CD4-positive, alpha-beta T cell treated with Interleukin-12 subunit alpha and Interleukin-12 subunit beta, for 1 hour (primary cell): Measurements from ENCODE around the gene MMP24.
"Not testable (repeated sequence)": the region's sequence is repeated elsewhere in the genome, so short reads cannot be mapped to it uniquely, and the experiment has no call there.

Experiments
- DNase-seq: peaks from one replicate; pipeline ENCODE4 v3.0.0-alpha.2; 2020

The MMP24 gene

DNA sequence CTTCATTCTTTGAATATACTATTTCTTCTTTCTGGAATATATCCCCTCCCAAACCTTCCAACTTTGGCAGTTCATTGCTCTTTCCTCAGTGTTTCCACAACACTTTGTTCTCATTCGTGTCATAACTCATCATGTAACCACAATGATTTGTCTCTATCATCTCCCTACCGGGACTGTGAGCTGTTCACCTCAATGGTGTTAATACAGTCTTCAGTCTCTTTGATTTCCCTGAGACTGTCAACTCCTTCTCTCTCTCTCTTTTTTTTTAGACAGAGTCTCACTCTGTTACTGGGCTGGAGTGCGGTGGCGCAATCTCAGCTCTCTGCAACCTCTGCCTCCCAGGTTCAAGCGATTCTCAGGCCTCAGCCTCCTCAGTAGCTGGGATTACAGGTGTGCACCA, 2.5 kb upstream of the MMP24 start:
- no peak for DNase-seq

GRCh38 chr20:35224536-35224935, 2.0 kb upstream of the MMP24 start:
- no peak for DNase-seq

DNA sequence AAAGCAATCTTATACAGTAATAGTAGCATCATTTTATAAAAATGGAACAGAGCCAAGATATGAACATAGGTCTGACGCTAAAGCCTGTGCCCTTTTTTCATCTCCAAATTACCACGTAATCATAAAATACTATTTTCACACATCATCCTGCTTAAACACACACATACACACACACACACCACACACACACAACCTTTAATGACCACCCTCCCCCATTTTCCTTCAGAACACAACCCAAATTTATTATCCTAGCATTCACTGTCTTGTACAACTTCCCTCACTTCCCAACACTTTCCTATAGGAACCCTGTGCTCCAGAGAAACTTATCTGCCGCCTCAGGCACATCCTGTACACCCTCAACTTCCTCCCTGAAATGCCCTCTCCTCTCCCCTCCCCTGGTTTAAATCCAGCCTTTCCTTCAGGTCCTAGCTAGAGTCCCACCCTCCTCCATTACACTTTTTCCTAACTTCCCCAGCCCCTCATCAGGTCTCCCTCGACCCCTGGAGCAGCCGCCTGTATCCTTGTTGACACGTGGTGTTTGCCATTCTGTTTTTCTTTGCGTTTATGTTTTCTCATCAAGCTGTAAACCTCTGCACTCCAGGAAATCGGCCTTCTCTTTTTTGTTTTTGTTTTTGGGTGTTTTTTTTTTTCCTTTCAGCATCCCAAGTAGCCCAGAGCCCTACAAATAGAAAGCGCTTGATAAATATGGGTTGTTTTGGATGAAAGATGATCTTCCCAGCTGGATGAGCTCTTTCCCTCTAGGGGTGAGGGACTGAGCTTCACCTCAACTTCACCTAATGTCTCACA, 968 bp upstream of the MMP24 start:
- DNase-seq, result no peak

DNA sequence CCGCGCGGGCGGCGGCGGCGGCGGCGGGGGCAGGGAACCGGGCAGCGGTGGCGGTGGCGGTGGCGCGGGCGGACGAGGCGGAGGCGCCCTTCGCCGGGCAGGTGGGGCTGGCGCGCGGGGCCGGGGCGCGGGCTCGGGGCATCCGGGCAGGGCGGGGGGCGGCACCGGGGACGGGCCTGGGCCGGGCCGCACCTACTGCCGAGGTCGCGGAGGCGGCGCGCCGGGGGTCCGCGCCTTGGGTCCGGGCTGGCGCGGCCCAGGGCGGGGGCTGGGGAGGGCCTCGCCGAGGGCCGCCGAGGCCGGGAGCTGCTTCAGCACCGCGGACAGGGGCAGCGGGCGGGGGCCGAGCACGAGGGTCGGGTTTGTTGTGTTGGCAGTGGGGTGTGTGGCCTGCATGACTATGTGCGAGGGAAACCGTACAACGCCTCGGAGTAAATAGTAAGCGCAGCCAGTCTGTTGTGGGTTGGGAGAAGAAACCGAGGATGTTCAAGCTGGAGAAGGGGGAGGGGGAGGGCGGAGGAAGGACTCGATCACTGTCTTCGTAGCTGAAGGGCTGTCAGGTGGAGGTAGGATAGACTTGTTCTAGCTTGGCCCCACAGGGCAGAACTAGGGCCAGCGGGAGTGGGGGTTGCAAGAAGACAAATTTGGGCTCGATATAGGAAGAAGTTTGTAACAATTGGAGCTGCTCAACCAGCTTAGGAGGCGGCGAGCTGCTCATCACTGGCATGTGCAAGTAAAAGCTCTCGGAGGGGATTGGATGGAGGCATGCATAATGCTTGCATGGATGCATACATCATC, 593 bp downstream of the MMP24 start:
- DNase-seq, result peak; percentile 27

GRCh38 chr20:35232575-35232974, 6.1 kb downstream of the MMP24 start:
- no peak for DNase-seq

DNA sequence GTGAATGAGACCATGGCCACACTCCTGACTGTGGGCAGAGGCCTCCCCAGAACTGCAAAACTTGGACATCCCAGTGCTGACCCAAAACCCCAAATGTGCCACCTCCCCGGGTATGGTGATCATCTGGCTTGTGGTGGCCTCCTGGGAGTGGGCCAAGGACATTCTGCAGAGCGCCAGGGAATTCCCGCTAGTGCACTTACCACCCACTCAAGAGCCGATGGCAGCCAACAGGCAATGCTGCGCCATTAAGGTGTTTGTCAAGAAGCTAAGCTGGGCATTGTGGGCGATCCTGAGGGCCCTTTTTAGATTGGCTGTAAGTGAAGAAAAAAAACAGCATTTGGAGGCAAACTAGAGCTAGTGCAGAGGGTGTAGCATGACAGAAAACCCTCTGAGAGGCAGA, 9.4 kb downstream of the MMP24 start:
- DNase-seq, result no peak

- no peak for DNase-seq
These were observed 11.0 kb downstream of the MMP24 start for GRCh38 chr20:35237486-35237885.

GRCh38 chr20:35238170-35238569, 11.7 kb downstream of the MMP24 start:
- no peak for DNase-seq

- no peak for DNase-seq
These were observed 12.2 kb downstream of the MMP24 start for GRCh38 chr20:35238735-35239134.

- DNase-seq, result no peak
These were observed 13.8 kb downstream of the MMP24 start for GRCh38 chr20:35240083-35240810.

- DNase-seq, result no peak
These were observed 14.4 kb downstream of the MMP24 start for GRCh38 chr20:35240811-35241293.

GRCh38 chr20:35243317-35243716, 16.8 kb downstream of the MMP24 start:
- DNase-seq, result no peak

- DNase-seq, result no peak
These were observed 17.5 kb downstream of the MMP24 start for GRCh38 chr20:35243986-35244385.

GRCh38 chr20:35246723-35247122, 20.2 kb downstream of the MMP24 start:
- no peak for DNase-seq

DNA sequence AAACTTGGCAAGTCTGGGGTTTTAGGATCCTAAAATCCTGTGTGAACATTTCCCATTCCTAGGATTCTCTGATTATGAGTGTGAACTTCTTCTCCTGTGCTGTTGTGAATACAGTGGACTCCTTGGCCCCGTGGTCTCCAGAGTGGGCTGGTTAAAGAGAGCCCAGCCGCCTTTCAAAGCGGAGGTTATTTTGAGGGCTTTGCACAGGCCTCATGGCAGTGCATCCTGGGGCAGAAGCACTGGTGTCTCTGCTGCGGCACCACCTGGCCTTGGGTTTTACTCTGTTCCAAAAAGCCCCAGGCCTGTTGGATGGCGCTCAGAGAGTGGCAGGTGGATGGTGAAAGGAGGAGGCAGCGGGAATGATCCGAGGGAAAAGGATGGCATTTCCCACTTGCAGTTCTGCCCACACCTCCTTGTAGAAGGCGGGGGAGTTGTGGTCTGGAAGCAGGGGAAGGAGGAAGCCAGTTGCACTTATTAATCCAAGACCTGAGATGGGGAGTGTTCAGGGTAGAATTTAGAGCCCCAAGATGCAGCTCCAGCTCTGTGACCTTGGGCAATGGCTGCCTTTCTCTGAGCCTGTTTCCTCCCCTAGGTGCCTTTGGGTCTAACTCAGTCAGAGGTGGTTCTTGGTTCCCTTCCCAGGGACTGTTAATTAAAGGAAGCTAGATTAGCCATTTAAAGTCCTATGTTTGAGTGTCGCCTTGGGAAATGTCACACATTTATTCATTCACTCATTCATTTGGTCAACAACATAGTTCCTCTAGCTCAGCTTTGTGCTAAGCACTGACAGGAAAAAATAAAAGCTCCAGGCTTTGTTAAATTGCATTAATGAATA, 22.4 kb downstream of the MMP24 start:
- DNase-seq, result no peak

DNA sequence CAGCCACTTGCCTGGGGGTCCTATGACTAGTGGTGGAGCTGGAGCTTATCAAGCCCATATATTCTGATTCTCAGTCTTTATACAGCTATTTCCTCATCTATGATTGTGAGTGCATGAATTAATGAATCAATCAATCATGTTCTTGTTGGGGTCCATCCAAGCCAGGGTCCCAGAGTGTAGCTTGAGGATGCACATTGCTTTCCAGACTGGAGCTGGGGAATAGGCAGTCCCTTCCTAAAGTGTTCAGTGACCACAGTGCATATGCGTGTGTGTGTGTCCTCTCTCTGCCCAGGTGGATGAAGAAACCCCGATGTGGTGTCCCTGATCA, 25.1 kb downstream of the MMP24 start:
- DNase-seq, result no peak

DNA sequence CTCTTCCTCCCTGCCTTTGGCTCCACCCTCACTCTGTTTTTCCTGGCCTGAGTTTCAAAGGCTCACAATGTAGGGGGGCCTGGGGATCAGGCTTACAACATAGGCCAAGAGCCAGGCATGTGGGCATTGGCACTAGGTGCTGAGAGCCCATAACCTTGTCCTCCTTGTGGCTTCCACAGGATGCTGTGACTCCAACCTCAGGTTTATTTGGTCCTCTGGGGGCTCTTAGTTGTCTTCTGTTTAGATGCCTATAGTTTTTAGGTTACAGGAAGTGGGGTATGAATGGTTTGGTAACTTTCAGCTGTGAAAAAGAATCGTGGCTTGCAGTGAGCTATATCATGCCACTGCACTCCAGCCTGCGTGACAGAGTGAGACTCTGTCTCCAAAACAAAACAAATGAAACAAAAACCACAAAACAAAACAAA, 25.6 kb downstream of the MMP24 start:
- DNase-seq, result peak; percentile 58

- not testable (repeated sequence) for DNase-seq
These were observed 26.1 kb downstream of the MMP24 start for GRCh38 chr20:35252598-35252997.

DNA sequence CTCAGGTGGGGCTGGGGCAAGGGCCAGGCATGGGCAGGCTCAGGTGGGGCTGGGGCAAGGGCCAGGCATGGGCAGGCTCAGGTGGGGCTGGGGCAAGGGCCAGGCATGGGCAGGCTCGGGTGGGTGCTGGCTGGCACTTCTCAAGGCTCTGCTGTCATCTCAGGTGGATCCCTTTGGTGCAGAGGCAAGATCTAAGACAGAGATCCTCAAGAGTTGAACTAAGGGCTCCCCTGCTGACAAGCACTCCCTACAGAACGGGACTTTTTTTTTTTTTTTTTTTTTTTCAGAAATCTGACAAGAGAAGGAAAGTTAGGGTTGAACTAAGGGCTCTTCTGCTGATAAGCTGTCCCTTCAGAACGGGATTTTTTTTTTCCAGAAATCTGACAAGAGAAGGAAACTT, 26.5 kb downstream of the MMP24 start:
- no peak for DNase-seq

GRCh38 chr20:35254448-35254999, 28.0 kb downstream of the MMP24 start:
- no peak for DNase-seq

DNA sequence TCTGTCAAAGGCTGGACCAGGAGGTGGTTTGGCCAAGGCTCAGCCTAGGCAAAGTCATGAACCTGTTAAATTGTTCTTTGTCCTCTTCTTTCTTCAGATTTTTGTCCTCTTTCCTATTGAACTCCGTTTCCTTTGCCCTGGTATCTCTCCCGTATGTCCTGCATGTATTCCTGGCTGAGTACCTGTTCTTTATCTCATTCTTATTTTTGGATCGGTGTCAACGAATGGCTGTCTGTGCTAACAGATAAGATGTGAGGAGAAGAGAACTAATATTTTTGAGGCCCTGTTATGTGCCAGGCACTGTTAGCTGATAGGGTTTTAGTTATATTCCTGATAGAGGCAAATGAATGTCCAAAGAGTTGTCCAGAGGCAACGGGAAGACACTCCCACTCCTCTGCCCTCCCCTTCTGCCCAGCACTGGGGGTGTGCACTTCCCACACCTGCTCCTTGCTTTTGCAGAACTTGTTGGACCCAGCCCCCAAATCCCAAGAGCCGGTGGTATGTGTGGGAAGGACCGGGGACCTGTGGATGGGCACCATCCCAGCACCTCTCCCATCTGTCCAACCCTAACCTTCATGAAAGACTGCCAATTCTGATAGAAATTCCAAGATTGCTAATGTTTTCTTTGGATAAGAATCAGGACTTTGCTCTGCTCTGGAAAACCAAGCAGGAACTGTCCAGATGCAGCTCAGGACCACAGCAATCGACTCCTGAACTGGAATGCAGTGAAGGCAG, 30.9 kb downstream of the MMP24 start:
- no peak for DNase-seq

GRCh38 chr20:35260426-35260825, 33.9 kb downstream of the MMP24 start:
- DNase-seq, result no peak
